NB4 (cell line): ENCODE results near the gene MROH7.

ENCODE experiments used
- CTCF ChIP-seq: IDR thresholded peaks from one replicate; pipeline ENCODE4 v1.5.1; 2012; ENCODE audit warnings: low read depth, low read length
- POLR2A ChIP-seq: IDR thresholded peaks from 2 replicates; pipeline ENCODE4 v1.6.1; 2011; ENCODE audit warnings: mild to moderate bottlenecking; ENCODE audit not compliant: insufficient read length; ENCODE audit errors: extremely low read depth

- TF ChIP-seq CTCF (no peak), POLR2A (no peak)
These were observed 38.8 kb downstream of the MROH7 start for GRCh38 chr1:54680387-54680786.
